BJ (cell line): ENCODE results near the gene EIF4E. TPM values are rescaled to one million over a fixed set of nuclear protein-coding genes. Genes with fewer than 3 reads are reported as not detected.
"Not testable (repeated sequence)": the region's sequence is repeated elsewhere in the genome, so short reads cannot be mapped to it uniquely, and the experiment has no call there.

Source experiments
- CTCF ChIA-PET: fragments of 350-600 bp; formaldehyde crosslinking; extraction: SDS; loops from one replicate; lab custom pipeline; 2021; ENCODE audit warnings: antibody characterized with exemption, inconsistent platforms; lab: Yijun Ruan, JAX
- POLR2A ChIA-PET: fragments of 300-600 bp; sonication (Branson Sonifier 250); formaldehyde crosslinking; extraction: SDS; loops from one replicate; lab custom pipeline; 2021; ENCODE audit warnings: antibody characterized with exemption; lab: Charles Lee
- DNase-seq: peaks from one replicate; pipeline ENCODE4 v3.0.0-alpha.2; 2011; ENCODE audit warnings: low read depth
- H3K27me3 ChIP-seq: 2 replicates; pipeline ENCODE4 v1.6.0; 2011; ENCODE audit warnings: low read length; ENCODE audit not compliant: control insufficient read depth, insufficient read depth
- H3K36me3 ChIP-seq: 2 replicates; pipeline ENCODE4 v1.5.1; 2011; ENCODE audit warnings: low read length; ENCODE audit not compliant: control insufficient read depth, insufficient read depth
- H3K4me3 ChIP-seq: 2 replicates; pipeline ENCODE4 v1.5.1; 2011; ENCODE audit warnings: low read depth, mild to moderate bottlenecking, control low read depth, low read length
- CTCF ChIP-seq: IDR thresholded peaks from 2 replicates; pipeline ENCODE4 v1.5.1; 2011; ENCODE audit warnings: low read depth, mild to moderate bottlenecking, control low read depth, inconsistent platforms, low read length, moderate library complexity; ENCODE audit not compliant: insufficient read depth
- polyA plus RNA-seq: library from polyadenylated mRNA; depleted of rRNA; stranded (reverse); fragments of >200 nt; gene quantifications from 2 replicates; pipeline ENCODE4 v1.2.3, GENCODE V29; 2011

Gene EIF4E
- polyA plus RNA-seq, 1 experiment, result 24.6 TPM

- H3K4me3 ChIP-seq, result no peak overlapping the region
- CTCF ChIA-PET, result interaction anchor here (2.0 kb wide), 1 partner anchor 424 kb away, joined by 4 read pairs; no protein-coding TSS in a partner anchor
- no peaks in the 10 kb centered on the region; the same call in none of the 2 replicates for H3K36me3 ChIP-seq
- POLR2A ChIA-PET, result no interaction called here
- DNase-seq, result no peak
- no peak for TF ChIP-seq CTCF
- no peaks in the 10 kb centered on the region for H3K27me3 ChIP-seq
These were observed 37.2 kb downstream of the EIF4E start for GRCh38 chr4:98891478-98892337.

- POLR2A ChIA-PET, result no interaction called here
- Histone ChIP-seq H3K27me3 (no peaks in the 10 kb centered on the region), H3K4me3 (no peak overlapping the region), H3K36me3 (peaks cover under 1% of the 10 kb centered on the region)
- no peak for DNase-seq
- CTCF ChIA-PET, result interaction anchor here (0.9 to 2.0 kb wide), 2 partner anchors 13 to 423 kb away, joined by 4 read pairs; no protein-coding TSS in a partner anchor
- TF ChIP-seq CTCF, result no peak
These were observed 38.1 kb downstream of the EIF4E start for GRCh38 chr4:98890702-98891455.

- Histone ChIP-seq H3K36me3 (peaks cover 1% of the 10 kb centered on the region), H3K4me3 (no peak overlapping the region), H3K27me3 (no peaks in the 10 kb centered on the region)
- TF ChIP-seq CTCF, result no peak
- CTCF ChIA-PET, result no interaction called here
- POLR2A ChIA-PET, result no interaction called here
- no peak for DNase-seq
These were observed 41.8 kb downstream of the EIF4E start for GRCh38 chr4:98887145-98887544.

- POLR2A ChIA-PET, H3K36me3 ChIP-seq, CTCF ChIA-PET: not testable (repeated sequence)
These were observed 42.6 kb downstream of the EIF4E start for GRCh38 chr4:98886382-98886781.

GRCh38 chr4:98880884-98881283, 48.0 kb downstream of the EIF4E start:
- H3K4me3 ChIP-seq, H3K36me3 ChIP-seq, DNase-seq, H3K27me3 ChIP-seq, POLR2A ChIA-PET, CTCF ChIA-PET: not testable (repeated sequence)

More at GRCh38 chr4:98886382-98886781, 42.6 kb downstream of the EIF4E start:
- not testable (repeated sequence) for H3K4me3 ChIP-seq, H3K27me3 ChIP-seq, DNase-seq

- POLR2A ChIA-PET, result no interaction called here
- TF ChIP-seq CTCF, result no peak
- CTCF ChIA-PET, result no interaction called here
- no peak for DNase-seq
- Histone ChIP-seq H3K4me3 (no peak overlapping the region), H3K27me3 (no peaks in the 10 kb centered on the region), H3K36me3 (no peaks in the 10 kb centered on the region)
These were observed 49.4 kb downstream of the EIF4E start for GRCh38 chr4:98879515-98879914.
